C4-2B (cell line): ENCODE results near the gene SPA17.

Experiments used
- ZFX ChIP-seq: fragments of 450-650 bp; IDR thresholded peaks from 2 replicates; pipeline ENCODE4 v1.6.1; 2017
- TF ChIP-seq, protein P1 (sequence below): fragments of 450-650 bp; conservative IDR thresholded peaks from 2 replicates; pipeline ENCODE4 v1.5.1; 2017; ENCODE audit warnings: mild to moderate bottlenecking

DNA sequence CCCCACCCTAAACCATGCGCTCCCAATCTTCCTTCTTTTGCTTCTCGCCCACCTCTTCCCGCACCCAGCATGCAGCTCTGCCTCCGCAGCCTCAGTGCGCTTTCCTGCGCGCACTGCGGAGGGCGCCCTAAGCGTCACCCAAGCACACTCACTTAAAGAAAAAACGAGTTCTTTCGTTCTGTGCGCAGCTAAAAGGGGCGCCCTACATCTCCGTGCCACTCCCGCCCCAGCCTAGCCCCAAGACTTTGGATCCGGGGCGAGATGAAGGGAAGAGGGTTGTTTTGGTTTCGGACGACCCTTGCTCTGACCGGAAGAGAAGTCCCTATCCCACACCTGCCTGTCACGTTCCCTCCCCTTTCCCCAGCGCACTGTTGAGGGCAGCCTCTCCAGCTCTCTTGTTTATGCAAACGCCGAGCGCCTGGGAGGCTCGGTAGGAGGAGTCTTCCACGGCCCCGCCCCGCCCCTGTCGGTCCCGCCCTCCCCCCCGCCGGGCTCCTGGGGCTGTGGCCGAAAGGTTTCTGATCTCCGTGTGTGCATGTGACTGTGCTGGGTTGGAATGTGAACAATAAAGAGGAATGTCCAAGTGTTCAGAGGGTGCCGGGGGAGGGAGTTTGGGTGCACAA, 73.0 kb downstream of the SPA17 start:
- TF ChIP-seq, protein P1, sequence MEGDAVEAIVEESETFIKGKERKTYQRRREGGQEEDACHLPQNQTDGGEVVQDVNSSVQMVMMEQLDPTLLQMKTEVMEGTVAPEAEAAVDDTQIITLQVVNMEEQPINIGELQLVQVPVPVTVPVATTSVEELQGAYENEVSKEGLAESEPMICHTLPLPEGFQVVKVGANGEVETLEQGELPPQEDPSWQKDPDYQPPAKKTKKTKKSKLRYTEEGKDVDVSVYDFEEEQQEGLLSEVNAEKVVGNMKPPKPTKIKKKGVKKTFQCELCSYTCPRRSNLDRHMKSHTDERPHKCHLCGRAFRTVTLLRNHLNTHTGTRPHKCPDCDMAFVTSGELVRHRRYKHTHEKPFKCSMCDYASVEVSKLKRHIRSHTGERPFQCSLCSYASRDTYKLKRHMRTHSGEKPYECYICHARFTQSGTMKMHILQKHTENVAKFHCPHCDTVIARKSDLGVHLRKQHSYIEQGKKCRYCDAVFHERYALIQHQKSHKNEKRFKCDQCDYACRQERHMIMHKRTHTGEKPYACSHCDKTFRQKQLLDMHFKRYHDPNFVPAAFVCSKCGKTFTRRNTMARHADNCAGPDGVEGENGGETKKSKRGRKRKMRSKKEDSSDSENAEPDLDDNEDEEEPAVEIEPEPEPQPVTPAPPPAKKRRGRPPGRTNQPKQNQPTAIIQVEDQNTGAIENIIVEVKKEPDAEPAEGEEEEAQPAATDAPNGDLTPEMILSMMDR = peak; percentile 77
- no peak for TF ChIP-seq ZFX
